ENCODE data around the gene EPB41L5.
"Not testable (repeated sequence)": the region's sequence is repeated elsewhere in the genome, so short reads cannot be mapped to it uniquely, and the experiment has no call there.

EPB41L5 gene

DNA sequence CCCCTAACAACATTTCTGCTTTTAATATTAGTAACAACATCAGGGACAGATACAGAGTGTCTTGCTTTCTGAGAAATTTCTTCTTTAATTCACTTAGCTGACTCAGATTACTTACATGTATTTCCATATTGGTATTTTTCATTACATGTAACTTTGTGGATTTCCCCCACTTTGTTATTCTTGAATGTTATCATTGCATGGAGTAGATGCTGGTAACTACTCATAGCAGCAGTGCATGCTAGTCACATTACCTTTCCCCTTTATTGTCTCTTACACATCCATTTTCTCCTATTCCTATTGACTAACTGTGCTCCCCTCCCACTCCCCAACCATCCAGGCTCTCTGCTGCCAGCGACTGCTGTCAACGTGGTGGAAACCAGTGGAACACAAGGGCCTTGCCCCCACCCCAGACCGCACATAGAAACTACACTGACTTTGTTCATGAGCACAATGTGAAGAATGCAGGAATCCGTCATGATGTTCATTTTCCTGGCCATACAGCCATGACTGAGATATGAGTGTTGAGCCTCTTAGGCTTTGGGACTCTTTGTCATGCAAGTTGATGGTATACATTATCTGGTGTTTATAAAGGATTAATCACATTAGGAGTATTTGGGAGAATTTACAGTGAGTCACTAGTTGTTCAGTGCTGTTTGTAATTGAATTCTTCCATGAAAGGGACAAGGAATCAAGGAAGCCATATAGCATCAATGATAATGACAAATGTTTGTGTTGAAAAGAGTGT lies 91.0 kb downstream of the EPB41L5 start:
- DNase-seq = no peak

DNA sequence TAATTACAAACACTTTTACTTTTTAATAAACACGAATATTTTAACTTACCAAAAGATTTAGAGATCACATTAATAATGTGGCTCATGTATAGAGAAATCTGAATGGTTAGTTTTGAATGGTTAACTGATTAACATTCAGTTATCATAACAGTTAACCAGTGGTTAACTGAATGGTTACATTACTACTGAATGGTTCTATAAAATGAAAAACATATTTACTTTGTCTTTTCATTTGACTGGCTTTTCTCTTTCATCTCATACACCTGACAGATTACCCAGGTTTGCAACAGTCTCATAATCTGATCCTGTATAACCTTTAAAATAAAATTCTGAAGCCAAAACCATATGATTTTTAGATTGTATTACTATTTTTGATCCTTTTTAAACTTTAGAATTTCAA lies 91.9 kb downstream of the EPB41L5 start:
- no peak for DNase-seq

DNA sequence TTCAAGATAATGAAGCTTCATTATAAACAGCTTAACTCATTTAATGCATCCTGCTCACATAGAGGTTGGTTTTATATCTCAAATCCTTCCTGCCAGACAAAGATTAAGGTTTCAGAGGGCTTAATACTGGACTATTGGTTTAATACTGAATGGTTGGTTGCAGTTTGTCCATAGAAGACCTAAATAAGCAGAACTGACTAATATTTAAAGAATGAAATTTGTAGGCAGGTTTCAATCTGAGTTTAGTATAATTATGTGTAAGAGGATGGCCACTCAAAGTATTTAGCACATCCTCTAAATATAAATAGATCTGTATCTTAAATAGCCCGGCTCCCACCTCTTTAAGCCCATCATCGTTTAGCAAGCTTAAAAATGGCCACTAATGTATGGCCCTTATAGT lies 92.5 kb downstream of the EPB41L5 start:
- no peak for DNase-seq

DNA sequence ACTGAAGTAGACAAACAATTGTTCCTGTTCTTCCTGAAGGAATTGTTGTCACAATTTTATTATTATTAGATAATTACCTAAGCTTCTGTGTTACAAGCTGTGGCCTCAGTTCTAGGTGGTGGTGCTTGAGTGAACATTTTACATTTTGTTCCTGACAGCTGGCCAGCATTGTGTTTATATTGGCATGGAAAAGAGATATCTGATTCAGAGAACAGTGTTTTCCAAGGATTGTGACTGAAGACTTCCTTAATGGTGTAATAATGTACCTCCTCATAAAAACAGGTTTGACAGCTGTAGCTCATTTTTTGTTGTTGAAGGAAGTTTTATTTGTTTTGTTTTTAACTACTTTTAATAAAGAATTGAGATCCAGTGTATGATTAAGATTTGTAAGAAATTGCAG lies 95.2 kb downstream of the EPB41L5 start:
- peak; percentile 4 to 49 for DNase-seq

DNA sequence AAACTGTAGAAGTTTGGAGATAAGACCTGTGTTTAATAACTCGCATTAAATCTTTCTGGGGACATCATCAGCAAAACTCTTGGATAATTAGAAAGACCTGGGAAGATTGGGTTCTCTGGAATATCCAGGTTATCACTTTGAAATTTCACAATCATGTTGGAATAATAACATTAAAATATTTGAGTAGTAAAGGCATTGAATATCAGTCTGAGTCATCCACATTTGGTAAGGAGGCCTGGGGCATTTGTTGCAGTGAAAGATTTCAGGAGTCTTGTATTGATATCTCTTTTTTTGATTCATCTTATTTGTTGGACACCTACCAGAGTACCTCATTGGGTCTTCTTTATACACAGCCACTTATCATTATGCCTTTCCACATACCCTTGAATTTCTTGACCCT lies 95.9 kb downstream of the EPB41L5 start:
- no peak for DNase-seq

DNA sequence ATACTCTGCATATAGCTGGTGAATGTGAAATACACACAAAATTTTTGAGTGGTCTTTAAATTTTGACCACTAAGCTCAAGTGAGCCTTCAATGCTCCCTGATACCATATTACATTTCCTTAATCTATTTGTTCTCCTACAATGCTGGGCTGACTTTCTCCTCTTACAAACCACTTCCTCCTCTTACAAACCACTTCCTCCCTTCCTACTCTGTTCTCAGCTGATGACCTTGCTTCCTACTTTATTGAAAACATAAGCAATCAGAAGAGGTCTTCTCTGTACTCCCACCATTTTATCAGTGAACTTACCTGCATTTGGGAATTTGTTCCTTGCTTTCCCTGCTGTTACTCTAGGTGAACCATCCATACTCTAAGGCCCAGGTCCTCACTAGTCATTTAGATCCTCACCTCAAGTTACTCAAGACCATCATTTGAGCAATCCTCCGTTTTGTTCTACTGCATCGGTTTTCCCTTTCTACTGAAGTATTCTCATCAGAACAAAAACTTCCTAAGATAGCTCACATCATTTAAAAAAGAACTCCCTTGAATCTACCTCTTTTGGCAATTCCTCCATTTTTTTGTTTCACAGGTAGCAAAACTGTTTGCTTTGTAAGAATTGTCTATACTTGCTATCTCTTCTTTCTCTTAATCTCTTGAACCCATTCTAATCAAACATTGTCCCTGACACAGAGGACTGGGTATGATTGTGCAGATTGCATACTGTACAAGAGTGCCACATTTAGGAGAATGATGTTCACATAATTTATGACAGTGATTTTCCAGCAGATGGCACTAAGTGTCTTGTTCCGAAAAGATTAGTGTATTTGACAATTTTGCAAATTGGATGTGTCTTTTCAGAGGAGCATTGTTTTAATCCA lies 96.5 kb downstream of the EPB41L5 start:
- peak in 1 of 2 experiments; percentile 43 for DNase-seq

DNA sequence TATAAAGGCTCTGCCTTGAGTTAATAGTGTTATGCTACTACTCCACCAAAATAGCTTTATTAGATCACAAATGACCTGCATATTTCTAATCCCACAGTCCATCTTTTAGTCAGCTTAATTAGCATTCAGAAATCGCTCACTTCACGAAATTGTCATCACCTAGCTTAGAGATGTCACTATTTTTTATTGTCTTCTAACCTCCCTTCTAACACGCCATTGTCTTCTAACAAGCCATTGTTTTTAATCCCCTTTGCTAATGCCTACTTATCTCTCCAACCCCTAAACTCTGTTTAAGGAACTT lies 97.1 kb downstream of the EPB41L5 start:
- no peak for DNase-seq

DNA sequence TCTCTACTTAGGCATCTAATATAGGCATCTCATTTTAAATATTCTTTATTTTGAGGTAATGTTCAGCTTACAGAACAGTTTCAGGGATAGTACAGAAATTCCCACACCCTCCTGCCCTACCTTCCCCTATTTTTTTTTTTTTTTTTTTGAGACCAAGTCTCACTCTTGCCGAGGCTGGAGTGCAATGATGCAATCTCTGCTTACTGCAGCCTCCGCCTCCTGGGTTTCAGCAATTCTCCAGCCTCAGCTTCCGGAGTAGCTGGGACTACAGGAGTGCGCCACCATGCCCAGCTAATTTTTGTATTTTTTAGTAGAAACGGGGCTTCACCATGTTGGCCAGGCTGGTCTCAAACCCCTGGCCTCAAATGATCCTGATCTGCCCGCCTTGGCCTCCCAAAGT lies 97.6 kb downstream of the EPB41L5 start:
- no peak for DNase-seq

DNA sequence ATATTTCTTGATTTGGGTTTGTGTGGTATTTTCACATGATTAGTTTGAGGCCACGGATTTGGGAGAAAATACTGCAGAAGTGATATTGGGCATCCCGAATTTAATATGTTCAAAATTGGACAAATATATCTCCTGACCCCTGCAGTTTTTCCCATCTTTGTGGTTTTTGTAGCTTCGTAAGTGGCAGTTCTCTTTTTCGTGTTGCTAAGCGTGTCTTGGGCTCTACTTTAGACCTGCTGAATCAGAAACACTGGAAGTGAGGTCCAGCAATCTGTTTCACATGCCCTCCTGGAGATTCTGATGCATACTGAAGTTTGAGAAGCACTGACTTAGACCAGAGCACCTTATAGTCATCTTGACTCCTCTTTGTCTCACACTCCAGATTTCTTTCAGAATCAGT lies 98.3 kb downstream of the EPB41L5 start:
- DNase-seq = no peak

DNA sequence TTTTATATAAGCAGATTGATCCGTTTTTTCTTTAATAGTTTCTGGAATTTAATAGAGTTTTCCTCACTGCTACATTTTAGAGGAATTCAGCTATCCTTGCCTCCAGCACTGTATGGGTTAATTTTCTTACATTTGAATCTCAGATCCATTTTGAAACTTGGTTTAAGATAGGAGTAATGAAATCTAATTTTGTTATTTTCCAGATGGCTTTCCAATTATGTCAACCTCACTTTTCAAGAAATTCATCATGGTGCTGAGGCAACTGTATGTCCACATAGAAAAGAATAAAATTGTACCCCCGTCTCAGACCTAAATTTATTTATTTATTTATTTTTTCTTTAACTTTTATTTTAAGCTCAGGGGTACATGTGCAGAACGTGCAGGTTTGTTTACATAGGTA lies 105.1 kb downstream of the EPB41L5 start:
- DNase-seq = no peak

DNA sequence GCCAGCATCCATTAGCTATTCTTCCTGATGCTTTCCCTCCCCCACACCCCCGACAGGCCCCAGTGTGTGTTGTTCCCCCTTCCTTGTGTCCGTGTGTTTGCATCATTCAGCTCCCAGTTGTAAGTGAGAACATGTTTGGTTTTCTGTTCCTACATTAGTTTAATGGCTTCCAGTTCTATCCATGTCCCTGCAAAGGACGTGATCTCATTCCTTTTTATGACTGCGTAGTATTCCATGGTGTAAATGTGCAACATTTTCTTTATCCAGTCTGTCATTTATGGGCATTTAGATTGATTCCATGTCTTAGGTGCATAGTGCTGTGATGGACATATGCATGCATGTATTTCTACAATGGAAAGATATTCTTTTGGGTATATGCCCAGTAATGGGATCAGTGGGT lies 105.6 kb downstream of the EPB41L5 start:
- no peak for DNase-seq

DNA sequence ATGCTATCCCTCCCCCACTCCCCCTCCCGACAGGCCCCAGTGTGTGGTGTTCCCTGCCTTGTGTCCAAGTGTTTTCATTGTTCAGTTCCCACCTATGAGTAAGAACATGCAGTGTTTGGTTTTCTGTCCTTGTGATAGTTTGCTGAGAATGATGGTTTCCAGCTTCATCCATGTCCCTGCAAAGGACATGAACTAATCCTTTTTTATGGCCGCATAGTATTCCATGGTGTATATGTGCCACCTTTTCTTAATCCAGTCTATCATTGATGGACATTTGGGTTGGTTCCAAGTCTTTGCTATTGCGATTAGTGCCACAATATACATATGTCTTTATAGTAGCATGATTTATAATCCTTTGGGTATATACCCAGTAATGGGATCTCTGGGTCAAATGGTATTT lies 108.5 kb downstream of the EPB41L5 start:
- DNase-seq = not testable (repeated sequence)

DNA sequence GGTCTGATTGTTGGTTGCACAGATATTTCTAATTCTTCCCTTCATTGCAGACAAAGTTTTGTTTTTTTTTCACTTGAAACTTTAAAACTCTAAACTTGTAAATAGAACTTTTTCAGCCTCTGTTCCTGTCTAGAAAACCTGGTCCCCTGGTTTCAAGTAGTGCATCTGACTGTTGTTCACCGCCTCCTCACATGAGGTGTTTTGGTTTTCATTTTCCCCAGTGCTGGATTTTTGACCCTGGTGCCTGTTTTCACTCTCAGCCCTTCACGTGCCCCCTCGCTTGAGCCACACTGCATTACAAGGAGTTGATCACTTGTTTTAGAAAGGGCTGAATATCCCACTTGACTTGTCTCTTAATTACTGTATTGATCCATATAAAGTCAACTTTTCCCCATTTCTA lies 110.2 kb downstream of the EPB41L5 start:
- no peak for DNase-seq

DNA sequence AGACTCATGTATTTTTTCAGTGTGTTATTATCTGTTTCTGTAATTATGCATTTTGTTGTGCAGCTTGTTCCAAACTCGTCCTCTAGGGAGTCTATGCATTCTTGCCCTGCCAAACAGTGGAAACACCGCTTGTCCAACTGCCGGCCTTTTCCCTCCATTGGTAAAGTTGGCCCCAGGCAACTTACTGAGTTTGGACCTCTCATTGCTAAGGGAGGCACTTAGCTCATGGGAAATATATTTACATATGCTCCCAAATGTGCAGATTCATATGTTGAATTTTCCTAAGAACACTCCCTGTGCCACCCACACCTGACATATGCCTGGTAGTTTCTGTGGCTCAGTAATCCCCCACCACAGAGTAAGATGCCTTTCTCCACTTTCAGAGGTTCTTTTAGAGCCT lies 112.3 kb downstream of the EPB41L5 start:
- DNase-seq = no peak

DNA sequence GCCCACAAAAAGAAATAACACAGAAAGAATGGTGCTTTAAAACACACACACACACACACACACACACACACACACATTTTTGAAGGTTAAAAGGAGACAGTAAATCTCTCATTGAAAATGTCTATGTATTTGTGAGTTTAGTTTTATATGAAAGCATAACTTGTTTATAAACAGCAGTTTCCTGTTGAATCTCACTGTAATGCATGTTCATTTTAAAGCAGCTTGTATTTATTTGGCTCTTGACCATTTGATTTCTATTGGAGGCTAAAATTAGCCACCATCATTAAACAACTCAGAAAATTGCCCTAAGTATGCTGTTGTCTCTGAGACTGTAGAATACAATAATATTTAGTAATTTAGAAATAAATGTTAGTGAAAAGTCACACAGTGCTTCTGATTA lies 115.3 kb downstream of the EPB41L5 start:
- no peak for DNase-seq

DNA sequence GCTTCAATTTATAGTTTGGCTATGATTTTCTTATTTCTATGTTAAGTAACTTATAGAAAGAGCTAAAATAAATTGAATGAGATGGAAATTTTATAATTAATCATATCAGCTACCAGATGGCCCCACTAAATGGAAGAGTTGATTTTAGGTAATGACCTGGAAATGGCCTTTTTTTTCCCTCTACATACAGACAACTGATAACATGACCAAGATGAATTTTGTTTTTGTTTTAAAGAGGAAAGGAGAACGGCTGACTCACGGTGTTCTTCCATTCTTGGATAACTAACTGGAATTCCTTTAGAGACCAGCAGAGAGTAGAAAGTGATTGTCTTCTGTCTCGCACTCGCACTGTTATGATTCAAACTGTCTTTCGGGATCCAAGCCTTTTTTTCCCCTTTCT lies 119.3 kb downstream of the EPB41L5 start:
- no peak for DNase-seq

DNA sequence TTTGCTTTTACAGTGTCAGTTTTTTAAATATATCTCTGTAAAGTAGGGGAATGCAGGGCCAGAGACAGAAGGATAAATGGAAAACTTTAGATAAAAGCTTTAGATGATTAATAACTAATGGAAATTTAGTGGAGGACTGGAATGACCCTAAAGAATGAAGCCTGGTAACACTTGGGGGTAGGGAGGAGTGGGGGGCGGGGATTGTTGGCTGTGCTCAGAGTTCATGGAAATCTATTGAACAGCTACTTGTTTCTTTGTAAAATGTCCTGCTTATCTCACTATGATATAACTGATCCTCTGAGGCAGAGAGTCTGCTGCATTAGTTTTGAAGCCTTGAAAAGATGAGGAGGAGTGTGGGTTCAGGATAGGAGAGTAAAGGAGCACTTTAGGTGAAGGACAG lies 119.8 kb downstream of the EPB41L5 start:
- no peak for DNase-seq

DNA sequence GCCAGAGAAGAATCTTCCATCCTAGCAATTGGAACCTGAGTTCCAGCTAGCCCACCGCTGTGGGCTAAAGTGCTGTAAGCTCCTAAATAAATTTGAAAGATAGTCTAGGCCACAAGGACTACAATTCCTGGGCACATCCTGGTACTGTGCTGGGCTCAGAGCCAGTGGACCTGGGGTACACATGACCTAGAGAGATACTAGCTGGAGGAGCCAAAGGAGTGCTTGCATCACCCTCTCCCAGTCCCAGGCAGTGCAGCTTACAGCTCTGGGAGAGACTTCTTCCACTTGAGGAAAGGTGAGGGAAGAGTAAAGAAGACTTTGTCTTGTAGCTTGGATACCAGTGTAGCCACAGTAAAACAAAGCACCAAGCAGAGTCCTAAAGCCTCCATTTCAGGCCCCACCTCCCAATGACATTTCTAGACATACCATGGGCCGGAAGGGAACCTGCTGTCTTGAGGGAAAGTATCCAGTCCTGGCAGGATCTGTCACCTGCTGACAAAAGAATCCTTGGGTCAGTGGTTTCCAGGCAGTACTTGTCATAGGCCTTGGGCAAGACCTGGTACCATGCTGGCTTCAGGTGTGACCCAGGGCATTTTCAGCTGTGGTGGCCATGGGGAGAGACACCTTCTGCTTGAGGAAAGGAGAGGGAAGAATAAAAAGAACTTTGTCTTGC lies 120.8 kb downstream of the EPB41L5 start:
- no peak for DNase-seq

DNA sequence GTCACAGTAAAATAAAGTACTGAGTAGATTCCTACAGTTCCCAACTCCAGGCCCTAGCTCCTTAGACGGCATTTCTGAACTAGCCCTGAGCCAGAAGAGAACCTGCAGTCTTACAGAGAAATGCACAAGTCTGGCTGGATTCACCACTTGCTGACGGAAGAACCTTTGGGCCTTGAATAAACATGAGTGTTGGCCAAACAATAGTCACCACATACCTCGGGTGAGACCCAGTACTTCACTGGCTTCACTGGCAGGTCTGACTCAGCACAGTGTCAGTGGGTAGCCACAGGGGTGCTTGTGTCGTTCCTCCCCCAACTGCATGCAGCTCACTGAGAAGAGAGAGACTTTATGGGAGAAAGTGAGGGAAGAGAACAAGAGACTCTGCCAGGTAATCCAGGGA lies 121.4 kb downstream of the EPB41L5 start:
- no peak for DNase-seq

DNA sequence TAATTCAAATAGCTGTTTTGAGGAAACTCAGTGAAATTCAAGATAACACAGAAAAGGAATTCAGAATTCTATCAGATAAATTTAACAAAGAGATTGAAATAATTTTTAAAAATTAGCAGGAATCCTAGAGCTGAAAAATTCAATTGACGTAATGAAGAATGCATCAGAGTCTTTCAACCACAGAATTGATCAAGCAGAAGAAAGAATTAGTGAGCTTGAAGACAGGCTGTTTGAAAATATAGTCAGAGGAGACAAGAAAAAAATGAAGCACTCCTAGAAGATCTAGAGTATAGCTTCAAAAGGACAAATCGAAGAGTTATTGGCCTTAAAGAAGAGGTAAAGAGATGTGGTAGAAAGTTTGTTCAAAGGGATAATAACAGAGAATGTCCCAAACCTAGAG lies 122.1 kb downstream of the EPB41L5 start:
- DNase-seq = not testable (repeated sequence)

DNA sequence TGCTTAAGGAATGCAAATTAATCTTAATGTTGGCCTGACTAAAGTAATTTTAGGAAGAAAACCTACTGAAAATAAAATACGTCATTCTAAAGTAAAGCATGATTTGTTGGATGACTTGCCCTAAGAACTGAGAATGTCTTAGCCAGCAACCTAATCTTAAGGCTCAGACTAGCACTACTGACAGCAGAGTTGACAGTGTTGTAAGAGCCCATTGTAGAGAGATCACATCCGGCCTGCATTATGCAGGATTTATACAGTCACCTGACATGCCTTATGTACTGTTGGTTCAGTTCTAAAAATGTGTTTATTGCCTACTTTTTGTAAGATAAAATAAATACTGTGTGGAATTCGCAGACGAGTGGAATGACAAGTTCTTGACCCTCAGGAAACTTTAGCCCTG lies 128.0 kb downstream of the EPB41L5 start:
- no peak for DNase-seq

DNA sequence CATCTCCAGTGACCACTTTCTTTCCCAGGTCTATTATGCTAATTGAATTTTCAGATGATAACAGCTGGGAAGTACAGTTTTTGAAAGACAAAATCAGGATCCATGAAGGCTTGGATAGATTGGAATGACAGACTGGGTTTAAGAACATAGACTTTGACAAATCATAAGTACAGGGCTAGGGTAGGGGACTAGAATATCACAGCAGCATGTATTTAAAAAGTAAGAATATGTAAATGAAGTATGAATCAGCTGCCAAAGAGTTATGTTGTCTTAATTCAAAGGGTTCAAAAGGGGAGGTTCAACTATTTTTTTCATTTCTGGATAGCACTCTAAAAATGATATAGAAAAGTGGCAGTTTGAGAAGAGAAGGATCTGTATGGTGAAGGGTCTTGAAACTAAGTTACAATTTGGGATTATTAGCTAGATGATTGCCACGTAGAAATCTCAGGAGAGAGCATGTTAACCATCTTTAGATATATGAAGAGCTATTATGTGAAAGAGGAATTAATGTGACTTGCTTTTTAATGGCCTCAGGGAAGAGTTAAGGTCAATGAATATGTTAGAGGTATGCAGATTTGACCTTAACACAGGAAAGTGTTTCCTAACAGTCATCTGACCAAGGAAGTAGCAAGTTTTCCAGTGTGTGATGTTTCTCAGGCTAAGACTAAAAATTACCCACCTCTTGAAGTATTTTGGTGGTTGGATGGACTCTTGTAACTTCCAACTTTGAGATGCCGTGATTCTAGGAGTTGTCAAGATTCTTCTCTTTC lies 128.6 kb downstream of the EPB41L5 start:
- no peak for DNase-seq

DNA sequence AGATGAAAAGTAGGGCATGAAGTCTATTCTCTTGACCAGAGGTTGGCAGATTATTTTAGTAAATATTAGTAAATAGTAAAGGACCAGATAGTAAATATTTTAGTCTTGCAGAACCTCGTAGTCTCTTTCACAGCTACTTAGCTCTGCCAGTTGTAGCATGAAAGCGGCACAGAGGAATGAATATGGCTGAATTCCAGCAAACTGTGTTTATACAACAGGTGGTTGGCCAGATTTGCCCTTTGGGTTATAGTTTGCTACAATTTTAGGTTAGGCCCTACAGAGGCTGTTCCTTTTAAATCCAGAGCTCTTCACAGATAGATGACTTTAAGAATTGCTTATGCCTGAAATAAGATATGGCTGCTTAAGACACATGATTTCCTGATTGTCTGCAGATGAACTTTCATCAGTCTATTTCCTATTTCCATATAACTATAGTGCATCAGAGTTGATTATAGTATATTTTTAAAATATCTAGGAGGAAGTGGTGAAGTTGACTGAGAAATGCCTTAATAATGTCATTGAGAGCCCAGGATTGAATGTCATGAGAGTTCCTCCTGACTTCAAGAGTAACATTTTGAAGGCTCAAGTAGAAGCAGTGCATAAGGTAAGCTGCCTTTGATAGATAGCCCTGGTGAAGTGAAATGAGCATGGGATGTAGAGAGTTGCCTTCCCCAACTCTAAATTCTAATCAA lies 129.8 kb downstream of the EPB41L5 start:
- no peak for DNase-seq

All from cerebellar nuclear complex (tissue), 1 donor.